RWPE1 (cell line): ENCODE measurements around the gene ABHD2.
"Not testable (repeated sequence)": the region's sequence is repeated elsewhere in the genome, so short reads cannot be mapped to it uniquely, and the experiment has no call there.

Experiments used
- CTCF ChIA-PET: fragments of 350-600 bp; sonication (Branson Sonifier 250); formaldehyde crosslinking; extraction: SDS; loops from one replicate; lab custom pipeline; 2021; lab: Yijun Ruan, JAX
- POLR2A ChIA-PET: fragments of 400-600 bp; formaldehyde crosslinking; extraction: SDS; loops from one replicate; lab custom pipeline; 2020; ENCODE audit warnings: antibody characterized with exemption; ENCODE audit not compliant: low non-redundant PET; lab: Yijun Ruan, JAX
- DNase-seq: peaks from one replicate; pipeline ENCODE4 v3.0.0; 2012; ENCODE audit warnings: low spot score
- H3K27ac ChIP-seq: fragments of 450-650 bp; 2 replicates; pipeline ENCODE4 v1.5.1; 2017
- TF ChIP-seq, protein P1 (sequence below): fragments of 450-650 bp; conservative IDR thresholded peaks from 2 replicates; pipeline ENCODE4 v1.5.1; 2017; ENCODE audit warnings: low read depth, mild to moderate bottlenecking

The ABHD2 gene

DNA sequence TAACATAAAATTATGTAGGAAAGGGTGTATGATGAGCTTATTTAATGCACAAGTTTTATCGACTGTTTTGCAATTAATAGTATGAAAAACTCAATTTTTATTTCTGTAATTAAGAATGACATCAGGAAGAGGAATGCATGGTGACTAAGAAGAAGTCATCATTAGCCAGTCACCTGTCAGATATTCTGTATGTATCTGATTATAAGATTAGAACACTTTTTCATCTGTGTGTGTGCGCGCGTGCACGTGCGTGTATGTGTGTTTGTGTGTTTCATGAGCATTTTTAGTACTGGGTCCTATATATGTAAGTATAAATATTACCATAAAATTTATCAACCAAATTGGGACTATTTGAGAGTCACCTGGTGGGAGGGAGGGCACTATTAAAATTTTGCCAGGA is 5.0 kb upstream of the ABHD2 start:
- ChIA-PET CTCF (no interaction called here), POLR2A (no interaction called here)
- DNase-seq = no peak
- H3K27ac ChIP-seq = no peak overlapping the region
- TF ChIP-seq, protein P1, sequence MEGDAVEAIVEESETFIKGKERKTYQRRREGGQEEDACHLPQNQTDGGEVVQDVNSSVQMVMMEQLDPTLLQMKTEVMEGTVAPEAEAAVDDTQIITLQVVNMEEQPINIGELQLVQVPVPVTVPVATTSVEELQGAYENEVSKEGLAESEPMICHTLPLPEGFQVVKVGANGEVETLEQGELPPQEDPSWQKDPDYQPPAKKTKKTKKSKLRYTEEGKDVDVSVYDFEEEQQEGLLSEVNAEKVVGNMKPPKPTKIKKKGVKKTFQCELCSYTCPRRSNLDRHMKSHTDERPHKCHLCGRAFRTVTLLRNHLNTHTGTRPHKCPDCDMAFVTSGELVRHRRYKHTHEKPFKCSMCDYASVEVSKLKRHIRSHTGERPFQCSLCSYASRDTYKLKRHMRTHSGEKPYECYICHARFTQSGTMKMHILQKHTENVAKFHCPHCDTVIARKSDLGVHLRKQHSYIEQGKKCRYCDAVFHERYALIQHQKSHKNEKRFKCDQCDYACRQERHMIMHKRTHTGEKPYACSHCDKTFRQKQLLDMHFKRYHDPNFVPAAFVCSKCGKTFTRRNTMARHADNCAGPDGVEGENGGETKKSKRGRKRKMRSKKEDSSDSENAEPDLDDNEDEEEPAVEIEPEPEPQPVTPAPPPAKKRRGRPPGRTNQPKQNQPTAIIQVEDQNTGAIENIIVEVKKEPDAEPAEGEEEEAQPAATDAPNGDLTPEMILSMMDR = no peak

GRCh38 chr15:89085289-89085926 is 2.8 kb upstream of the ABHD2 start:
- no peak overlapping the region for H3K27ac ChIP-seq
- no peak for DNase-seq
- TF ChIP-seq, protein P1 = no peak
- ChIA-PET POLR2A (no interaction called here), CTCF (interaction anchor here (0.6 kb wide), 1 partner anchor 112 kb away, joined by 4 read pairs; no protein-coding TSS in a partner anchor)

GRCh38 chr15:89085933-89086332 is 2.3 kb upstream of the ABHD2 start:
- CTCF ChIA-PET = interaction anchor here (0.6 kb wide), 1 partner anchor 29 kb away, joined by 5 read pairs; no protein-coding TSS in a partner anchor
- POLR2A ChIA-PET, H3K27ac ChIP-seq: not testable (repeated sequence)

DNA sequence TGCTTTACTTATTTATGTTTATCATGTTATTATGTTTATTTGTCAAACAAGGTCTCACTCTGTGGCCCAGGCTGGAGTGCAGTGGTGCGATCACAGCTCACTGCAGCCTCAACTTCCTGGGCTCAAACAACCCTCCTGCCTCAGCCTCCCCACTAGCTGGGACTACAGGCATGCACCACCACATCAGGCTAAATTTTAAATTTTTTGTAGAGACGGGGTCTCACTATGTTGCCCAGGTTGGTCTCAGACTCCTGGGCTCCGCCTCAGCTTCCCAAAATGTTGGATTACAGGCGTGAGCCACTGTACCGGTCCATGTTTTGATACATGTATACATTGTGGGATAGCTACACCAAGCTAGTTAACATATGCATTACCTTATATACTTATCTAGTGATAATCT is 1.9 kb upstream of the ABHD2 start:
- DNase-seq, H3K27ac ChIP-seq, POLR2A ChIA-PET: not testable (repeated sequence)
- CTCF ChIA-PET = interaction anchor here (0.6 kb wide), 1 partner anchor 29 kb away, joined by 5 read pairs; no protein-coding TSS in a partner anchor

More at GRCh38 chr15:89085933-89086332, 2.3 kb upstream of the ABHD2 start:
- DNase-seq = not testable (repeated sequence)

DNA sequence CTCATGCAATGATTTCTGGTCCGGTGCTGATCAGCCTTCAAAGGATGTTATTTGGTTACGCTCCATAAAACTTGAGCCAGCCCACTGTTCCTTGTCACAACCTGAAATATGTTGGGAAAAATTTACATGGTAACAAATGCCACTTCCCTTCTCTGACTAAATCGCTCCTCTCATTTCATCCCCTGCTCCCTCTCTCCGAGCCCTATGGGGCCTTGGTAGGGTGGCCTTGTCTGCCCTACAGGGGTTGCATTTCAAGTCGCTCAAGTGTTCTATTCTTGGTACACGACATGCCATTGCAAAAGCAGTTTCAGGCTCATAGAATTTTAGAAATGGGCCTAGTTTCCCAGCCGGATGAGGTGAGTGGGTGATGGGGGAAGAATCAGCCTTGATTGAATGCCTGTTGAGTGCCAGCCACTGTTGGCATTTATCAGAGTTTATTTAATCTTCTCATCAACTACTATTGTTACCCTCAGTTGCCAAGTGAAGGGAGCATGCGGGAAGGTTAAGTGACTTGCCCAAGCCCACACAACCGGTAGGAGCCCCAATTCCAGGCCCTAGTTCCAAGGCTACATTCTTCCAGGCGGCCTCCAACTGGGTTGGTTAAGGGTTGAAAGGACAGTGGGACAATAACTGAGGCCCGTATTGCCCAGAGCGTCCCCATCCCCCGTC is 961 bp upstream of the ABHD2 start:
- peak overlapping the region; percentile 95 for H3K27ac ChIP-seq
- TF ChIP-seq, protein P1 = no peak
- ChIA-PET CTCF (interaction anchor here (1.6 kb wide), 1 partner anchor 120 kb away, joined by 3 read pairs; no protein-coding TSS in a partner anchor), POLR2A (no interaction called here)
- no peak for DNase-seq

DNA sequence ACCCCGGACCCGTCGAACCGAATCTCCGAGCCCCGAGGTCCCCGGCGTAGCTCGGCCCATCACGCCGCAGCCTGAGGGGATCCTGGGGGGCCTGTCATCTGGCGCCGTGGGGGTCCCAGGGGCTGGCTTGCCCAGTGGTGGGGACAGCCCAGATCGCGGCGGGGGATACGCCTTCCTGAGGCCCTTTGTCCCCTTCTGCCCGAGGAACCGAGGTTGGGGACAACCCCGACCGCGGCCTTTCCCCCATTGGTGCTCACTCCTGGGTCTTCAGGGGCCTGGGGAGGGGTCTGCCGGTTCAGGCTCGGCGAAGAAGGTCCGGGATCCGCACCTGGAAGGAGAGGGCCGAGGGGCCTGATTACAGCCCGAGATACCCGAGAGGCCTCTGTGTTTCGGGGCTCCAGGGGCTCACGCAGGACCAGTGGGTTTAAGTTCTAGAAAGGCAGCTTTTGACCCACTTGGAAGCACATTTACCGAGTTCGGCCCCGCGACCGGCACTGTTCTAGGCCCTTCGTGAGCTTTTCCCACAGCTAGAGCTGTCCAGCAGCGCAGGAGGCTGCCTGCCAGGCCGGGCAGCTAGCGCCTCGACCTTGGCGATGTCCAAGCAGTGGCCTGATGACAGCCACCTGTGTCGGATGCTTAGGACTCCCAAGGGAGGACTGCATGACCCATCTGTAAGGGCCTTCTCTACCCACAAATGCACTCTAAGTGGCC is 504 bp downstream of the ABHD2 start:
- POLR2A ChIA-PET = interaction anchor here (0.5 to 1.1 kb wide), 4 partner anchors 11 to 100 kb away, joined by 3 to 4 read pairs (median 3); no protein-coding TSS in a partner anchor
- CTCF ChIA-PET = interaction anchor here (0.6 to 2.2 kb wide), 5 partner anchors 82 to 118 kb away, joined by 3 to 5 read pairs (median 3); no protein-coding TSS in a partner anchor
- TF ChIP-seq, protein P1 = no peak
- DNase-seq = no peak
- peak overlapping the region; percentile 95 for H3K27ac ChIP-seq
